Measurements from ENCODE around the gene ASTL.

ASTL gene

DNA sequence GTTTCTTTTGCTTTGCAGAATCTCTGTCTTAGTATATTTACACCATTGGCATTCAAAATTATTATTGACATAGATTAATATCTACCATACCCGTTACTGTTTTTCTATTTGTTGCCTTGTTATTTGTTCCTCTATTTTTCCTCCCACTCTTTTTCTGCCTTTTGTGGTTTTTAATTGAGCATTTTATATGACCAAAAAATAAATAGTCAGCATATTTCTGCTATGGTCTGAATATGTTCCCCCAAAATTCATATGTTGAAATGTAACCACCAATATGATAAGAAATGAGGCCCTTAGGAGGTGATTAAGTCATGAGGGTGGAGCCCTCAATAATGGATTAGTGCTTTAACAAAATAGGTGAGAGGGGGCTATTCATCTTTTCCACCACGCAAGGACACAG lies 57.3 kb downstream of the ASTL start:
- no peak for TF ChIP-seq ZNF157 (tag by site-specific recombination; IDR thresholded peaks at IDR 0.05)
- no peak for TF ChIP-seq HOXC10 (CRISPR knock-in tag; IDR thresholded peaks at IDR 0.05)
- no peak for TF ChIP-seq ZNF571 (tag by site-specific recombination; IDR thresholded peaks at IDR 0.05)
- no peak for TF ChIP-seq ZNF837 (tag by site-specific recombination; IDR thresholded peaks at IDR 0.05)
- TF ChIP-seq ZNF629 (tag by site-specific recombination; IDR thresholded peaks at IDR 0.05), result no peak
- no peak for TF ChIP-seq ZNF140 (tag by site-specific recombination; IDR thresholded peaks at IDR 0.05)
- TF ChIP-seq, protein P1, sequence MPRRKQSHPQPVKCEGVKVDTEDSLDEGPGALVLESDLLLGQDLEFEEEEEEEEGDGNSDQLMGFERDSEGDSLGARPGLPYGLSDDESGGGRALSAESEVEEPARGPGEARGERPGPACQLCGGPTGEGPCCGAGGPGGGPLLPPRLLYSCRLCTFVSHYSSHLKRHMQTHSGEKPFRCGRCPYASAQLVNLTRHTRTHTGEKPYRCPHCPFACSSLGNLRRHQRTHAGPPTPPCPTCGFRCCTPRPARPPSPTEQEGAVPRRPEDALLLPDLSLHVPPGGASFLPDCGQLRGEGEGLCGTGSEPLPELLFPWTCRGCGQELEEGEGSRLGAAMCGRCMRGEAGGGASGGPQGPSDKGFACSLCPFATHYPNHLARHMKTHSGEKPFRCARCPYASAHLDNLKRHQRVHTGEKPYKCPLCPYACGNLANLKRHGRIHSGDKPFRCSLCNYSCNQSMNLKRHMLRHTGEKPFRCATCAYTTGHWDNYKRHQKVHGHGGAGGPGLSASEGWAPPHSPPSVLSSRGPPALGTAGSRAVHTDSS (tag by site-specific recombination; IDR thresholded peaks at IDR 0.05), result no peak
- TF ChIP-seq ZNF133 (tag by site-specific recombination; IDR thresholded peaks at IDR 0.05), result no peak
- TF ChIP-seq, protein P2, sequence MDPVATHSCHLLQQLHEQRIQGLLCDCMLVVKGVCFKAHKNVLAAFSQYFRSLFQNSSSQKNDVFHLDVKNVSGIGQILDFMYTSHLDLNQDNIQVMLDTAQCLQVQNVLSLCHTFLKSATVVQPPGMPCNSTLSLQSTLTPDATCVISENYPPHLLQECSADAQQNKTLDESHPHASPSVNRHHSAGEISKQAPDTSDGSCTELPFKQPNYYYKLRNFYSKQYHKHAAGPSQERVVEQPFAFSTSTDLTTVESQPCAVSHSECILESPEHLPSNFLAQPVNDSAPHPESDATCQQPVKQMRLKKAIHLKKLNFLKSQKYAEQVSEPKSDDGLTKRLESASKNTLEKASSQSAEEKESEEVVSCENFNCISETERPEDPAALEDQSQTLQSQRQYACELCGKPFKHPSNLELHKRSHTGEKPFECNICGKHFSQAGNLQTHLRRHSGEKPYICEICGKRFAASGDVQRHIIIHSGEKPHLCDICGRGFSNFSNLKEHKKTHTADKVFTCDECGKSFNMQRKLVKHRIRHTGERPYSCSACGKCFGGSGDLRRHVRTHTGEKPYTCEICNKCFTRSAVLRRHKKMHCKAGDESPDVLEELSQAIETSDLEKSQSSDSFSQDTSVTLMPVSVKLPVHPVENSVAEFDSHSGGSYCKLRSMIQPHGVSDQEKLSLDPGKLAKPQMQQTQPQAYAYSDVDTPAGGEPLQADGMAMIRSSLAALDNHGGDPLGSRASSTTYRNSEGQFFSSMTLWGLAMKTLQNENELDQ (tag by site-specific recombination; IDR thresholded peaks at IDR 0.05; ENCODE audit: low read depth), result no peak
- TF ChIP-seq PRDM1 (tag by site-specific recombination; IDR thresholded peaks at IDR 0.05), result no peak
- TF ChIP-seq KLF1 (tag by site-specific recombination; IDR thresholded peaks at IDR 0.05), result no peak
- TF ChIP-seq, protein P3, sequence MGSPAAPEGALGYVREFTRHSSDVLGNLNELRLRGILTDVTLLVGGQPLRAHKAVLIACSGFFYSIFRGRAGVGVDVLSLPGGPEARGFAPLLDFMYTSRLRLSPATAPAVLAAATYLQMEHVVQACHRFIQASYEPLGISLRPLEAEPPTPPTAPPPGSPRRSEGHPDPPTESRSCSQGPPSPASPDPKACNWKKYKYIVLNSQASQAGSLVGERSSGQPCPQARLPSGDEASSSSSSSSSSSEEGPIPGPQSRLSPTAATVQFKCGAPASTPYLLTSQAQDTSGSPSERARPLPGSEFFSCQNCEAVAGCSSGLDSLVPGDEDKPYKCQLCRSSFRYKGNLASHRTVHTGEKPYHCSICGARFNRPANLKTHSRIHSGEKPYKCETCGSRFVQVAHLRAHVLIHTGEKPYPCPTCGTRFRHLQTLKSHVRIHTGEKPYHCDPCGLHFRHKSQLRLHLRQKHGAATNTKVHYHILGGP (tag by site-specific recombination; IDR thresholded peaks at IDR 0.05), result no peak
- H3K4me1 ChIP-seq (ENCODE audit: control insufficient read depth, insufficient read depth, low read length), result no peaks in the 10 kb centered on the region
- no peak overlapping the region for H3K4me3 ChIP-seq (ENCODE audit: low read depth, low read length)
- ChIA-PET POLR2A (no interaction called here), CTCF (no interaction called here)
- H3K36me3 ChIP-seq (ENCODE audit: control insufficient read depth in 2 of 2, insufficient read depth in 1 of 2, low read length in 2 of 2), result no peaks in the 10 kb centered on the region
- H3K9me3 ChIP-seq (ENCODE audit: control insufficient read depth, insufficient read depth, low read depth, low read length), result no peaks in the 10 kb centered on the region; the same call in 1 of the 2 replicates
- H3K27ac ChIP-seq (ENCODE audit: extremely low read depth, low read depth, low read length), result no peak overlapping the region

DNA sequence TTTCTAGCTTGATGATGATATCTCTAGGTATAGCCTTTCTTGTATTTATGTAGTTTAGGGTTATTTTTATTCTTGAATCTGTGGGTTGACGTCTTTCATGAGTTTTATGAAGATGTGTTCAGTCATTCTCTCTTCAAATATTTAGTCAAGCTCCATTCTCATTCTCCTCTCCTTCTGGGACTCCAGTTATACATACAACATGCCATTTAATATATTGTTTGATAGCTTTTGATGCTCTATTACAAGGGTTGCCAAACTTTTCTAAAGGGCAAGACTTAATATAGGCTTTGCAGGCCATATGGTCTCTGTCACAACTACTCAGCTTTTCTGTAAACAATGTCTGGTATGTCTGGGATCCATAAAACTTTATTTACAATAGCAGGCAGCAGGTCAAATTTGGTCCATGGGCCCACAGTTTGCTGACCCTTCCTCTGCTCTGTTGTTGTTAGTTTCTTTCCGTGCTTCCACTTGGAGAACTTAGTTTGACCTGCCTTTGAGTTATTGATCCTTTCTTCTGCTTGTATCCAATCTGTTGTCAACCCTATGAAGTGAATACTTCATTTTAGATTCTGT lies 63.0 kb downstream of the ASTL start:
- Histone ChIP-seq H3K4me3 (ENCODE audit: low read depth, low read length) (no peak overlapping the region), H3K9me3 (ENCODE audit: control insufficient read depth, insufficient read depth, low read depth, low read length) (no peaks in the 10 kb centered on the region; the same call in 1 of the 2 replicates), H3K27ac (ENCODE audit: extremely low read depth, low read depth, low read length) (no peak overlapping the region), H3K36me3 (ENCODE audit: control insufficient read depth in 2 of 2, insufficient read depth in 1 of 2, low read length in 2 of 2) (no peaks in the 10 kb centered on the region), H3K4me1 (ENCODE audit: control insufficient read depth, insufficient read depth, low read length) (no peaks in the 10 kb centered on the region)
- POLR2A ChIA-PET, result no interaction called here
- CTCF ChIA-PET, result interaction anchor here (0.6 to 2.7 kb wide), 4 partner anchors 12 to 83 kb away, joined by 3 to 13 read pairs (median 3); no protein-coding TSS in a partner anchor
- TF ChIP-seq ZNF558 (tag by site-specific recombination; IDR thresholded peaks at IDR 0.05) (peak; percentile 10), ZNF423 (tag by site-specific recombination; IDR thresholded peaks at IDR 0.05) (no peak), ZNF510 (tag by site-specific recombination; IDR thresholded peaks at IDR 0.05; ENCODE audit: insufficient replicate concordance) (no peak), ZNF155 (tag by site-specific recombination; IDR thresholded peaks at IDR 0.05) (no peak), ZNF157 (tag by site-specific recombination; IDR thresholded peaks at IDR 0.05) (no peak), ZNF777 (tag by site-specific recombination; IDR thresholded peaks at IDR 0.05; ENCODE audit: borderline replicate concordance) (no peak), ZNF239 (tag by site-specific recombination; IDR thresholded peaks at IDR 0.05) (no peak), SETDB1 (IDR thresholded peaks at IDR 0.05; ENCODE audit: insufficient read length, low read length) (peak; percentile 75), PRDM1 (tag by site-specific recombination; IDR thresholded peaks at IDR 0.05) (no peak), TRIM28 (IDR thresholded peaks at IDR 0.05; ENCODE audit: borderline replicate concordance, low read length) (peak; percentile 87)
- TF ChIP-seq, protein P4, sequence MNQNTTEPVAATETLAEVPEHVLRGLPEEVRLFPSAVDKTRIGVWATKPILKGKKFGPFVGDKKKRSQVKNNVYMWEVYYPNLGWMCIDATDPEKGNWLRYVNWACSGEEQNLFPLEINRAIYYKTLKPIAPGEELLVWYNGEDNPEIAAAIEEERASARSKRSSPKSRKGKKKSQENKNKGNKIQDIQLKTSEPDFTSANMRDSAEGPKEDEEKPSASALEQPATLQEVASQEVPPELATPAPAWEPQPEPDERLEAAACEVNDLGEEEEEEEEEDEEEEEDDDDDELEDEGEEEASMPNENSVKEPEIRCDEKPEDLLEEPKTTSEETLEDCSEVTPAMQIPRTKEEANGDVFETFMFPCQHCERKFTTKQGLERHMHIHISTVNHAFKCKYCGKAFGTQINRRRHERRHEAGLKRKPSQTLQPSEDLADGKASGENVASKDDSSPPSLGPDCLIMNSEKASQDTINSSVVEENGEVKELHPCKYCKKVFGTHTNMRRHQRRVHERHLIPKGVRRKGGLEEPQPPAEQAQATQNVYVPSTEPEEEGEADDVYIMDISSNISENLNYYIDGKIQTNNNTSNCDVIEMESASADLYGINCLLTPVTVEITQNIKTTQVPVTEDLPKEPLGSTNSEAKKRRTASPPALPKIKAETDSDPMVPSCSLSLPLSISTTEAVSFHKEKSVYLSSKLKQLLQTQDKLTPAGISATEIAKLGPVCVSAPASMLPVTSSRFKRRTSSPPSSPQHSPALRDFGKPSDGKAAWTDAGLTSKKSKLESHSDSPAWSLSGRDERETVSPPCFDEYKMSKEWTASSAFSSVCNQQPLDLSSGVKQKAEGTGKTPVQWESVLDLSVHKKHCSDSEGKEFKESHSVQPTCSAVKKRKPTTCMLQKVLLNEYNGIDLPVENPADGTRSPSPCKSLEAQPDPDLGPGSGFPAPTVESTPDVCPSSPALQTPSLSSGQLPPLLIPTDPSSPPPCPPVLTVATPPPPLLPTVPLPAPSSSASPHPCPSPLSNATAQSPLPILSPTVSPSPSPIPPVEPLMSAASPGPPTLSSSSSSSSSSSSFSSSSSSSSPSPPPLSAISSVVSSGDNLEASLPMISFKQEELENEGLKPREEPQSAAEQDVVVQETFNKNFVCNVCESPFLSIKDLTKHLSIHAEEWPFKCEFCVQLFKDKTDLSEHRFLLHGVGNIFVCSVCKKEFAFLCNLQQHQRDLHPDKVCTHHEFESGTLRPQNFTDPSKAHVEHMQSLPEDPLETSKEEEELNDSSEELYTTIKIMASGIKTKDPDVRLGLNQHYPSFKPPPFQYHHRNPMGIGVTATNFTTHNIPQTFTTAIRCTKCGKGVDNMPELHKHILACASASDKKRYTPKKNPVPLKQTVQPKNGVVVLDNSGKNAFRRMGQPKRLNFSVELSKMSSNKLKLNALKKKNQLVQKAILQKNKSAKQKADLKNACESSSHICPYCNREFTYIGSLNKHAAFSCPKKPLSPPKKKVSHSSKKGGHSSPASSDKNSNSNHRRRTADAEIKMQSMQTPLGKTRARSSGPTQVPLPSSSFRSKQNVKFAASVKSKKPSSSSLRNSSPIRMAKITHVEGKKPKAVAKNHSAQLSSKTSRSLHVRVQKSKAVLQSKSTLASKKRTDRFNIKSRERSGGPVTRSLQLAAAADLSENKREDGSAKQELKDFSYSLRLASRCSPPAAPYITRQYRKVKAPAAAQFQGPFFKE (tag by site-specific recombination; IDR thresholded peaks at IDR 0.05; ENCODE audit: borderline replicate concordance), result no peak

Data from HEK293 (cell line).